OCI-LY3 (cell line): Measurements from ENCODE around the gene SGSH.
"Not testable (repeated sequence)": the region's sequence is repeated elsewhere in the genome, so short reads cannot be mapped to it uniquely, and the experiment has no call there.

Source experiments
- EZH2phosphoT487 ChIP-seq: fragments of 200-600 bp; shearing (Covaris generic); IDR thresholded peaks from 2 replicates; pipeline ENCODE4 v1.6.1; 2018; ENCODE audit warnings: antibody characterized with exemption, mixed run types, low read depth
- TF ChIP-seq, protein P1 (sequence below): fragments of 200-600, 300-600 bp; sonication (generic); IDR thresholded peaks from 2 replicates; pipeline ENCODE4 v1.5.1; 2014; ENCODE audit warnings: antibody characterized with exemption, low read length, low read depth

DNA sequence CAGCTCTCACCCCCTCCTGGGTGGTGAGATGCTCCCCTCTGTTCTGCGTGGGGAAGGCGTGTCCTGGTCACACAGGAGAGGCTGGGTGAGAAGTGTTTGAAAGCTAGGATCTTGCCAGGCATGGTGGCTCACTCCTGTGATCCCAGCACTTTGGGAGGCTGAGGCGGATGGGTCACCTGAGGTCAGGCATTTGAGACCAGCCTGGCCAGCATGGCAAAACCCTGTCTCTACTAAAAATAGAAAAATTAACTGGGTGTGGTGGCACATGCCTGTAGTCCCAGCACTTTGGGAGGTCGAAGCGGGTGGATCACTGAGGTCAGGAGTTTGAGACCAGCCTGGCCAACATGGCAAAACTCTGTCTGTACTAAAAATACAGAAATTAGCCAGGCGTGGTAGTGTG lies 24.3 kb upstream of the SGSH start:
- TF ChIP-seq, protein P1, sequence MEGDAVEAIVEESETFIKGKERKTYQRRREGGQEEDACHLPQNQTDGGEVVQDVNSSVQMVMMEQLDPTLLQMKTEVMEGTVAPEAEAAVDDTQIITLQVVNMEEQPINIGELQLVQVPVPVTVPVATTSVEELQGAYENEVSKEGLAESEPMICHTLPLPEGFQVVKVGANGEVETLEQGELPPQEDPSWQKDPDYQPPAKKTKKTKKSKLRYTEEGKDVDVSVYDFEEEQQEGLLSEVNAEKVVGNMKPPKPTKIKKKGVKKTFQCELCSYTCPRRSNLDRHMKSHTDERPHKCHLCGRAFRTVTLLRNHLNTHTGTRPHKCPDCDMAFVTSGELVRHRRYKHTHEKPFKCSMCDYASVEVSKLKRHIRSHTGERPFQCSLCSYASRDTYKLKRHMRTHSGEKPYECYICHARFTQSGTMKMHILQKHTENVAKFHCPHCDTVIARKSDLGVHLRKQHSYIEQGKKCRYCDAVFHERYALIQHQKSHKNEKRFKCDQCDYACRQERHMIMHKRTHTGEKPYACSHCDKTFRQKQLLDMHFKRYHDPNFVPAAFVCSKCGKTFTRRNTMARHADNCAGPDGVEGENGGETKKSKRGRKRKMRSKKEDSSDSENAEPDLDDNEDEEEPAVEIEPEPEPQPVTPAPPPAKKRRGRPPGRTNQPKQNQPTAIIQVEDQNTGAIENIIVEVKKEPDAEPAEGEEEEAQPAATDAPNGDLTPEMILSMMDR: not testable (repeated sequence)
- not testable (repeated sequence) for TF ChIP-seq EZH2phosphoT487
